Measurements from ENCODE around the gene XRCC4. TPM values are rescaled to one million over a fixed set of nuclear protein-coding genes. Genes with fewer than 3 reads are reported as not detected.

The XRCC4 gene
- polyA plus RNA-seq, 1 donor from 2014 or later = 22.9 TPM

GRCh38 chr5:83385812-83386211, 308.5 kb downstream of the XRCC4 start:
- Histone ChIP-seq H3F3A (ENCODE audit: insufficient read depth, low read length, poor library complexity, severe bottlenecking) (no peaks in the 10 kb centered on the region), H3K9me3 (ENCODE audit: low read length) (no peaks in the 10 kb centered on the region), H3K4me3 (ENCODE audit: low read length) (no peak overlapping the region), H3K9me2 (ENCODE audit: insufficient read depth, low read length) (no peaks in the 10 kb centered on the region), H3K79me2 (replicated peaks; ENCODE audit: insufficient read depth, low read length) (no peaks in the 10 kb centered on the region), H2AFZ (ENCODE audit: low read depth, low read length) (no peak overlapping the region), H3K27me3 (ENCODE audit: insufficient read depth, low read depth, low read length) (no peaks in the 10 kb centered on the region), H3K9ac (ENCODE audit: low read length) (no peak overlapping the region), H3K27ac (ENCODE audit: low read length) (no peak overlapping the region), H4K20me1 (ENCODE audit: insufficient read depth) (no peaks in the 10 kb centered on the region), H3K4me2 (ENCODE audit: low read length) (no peak overlapping the region), H3K36me3 (ENCODE audit: insufficient read depth, low read length) (no peaks in the 10 kb centered on the region)
- TF ChIP-seq MXI1 (conservative IDR thresholded peaks at IDR 0.05; ENCODE audit: poor library complexity, severe bottlenecking) = no peak
- TF ChIP-seq EP300 (conservative IDR thresholded peaks at IDR 0.05; ENCODE audit: poor library complexity, severe bottlenecking) = no peak
- TF ChIP-seq POLR2AphosphoS5 (IDR thresholded peaks at IDR 0.05) = no peak
- no peak for TF ChIP-seq REST (IDR thresholded peaks at IDR 0.05; ENCODE audit: borderline replicate concordance)
- TF ChIP-seq RAD21 (conservative IDR thresholded peaks at IDR 0.05) = no peak
- TF ChIP-seq CTCF (IDR thresholded peaks at IDR 0.05; ENCODE audit: poor library complexity, severe bottlenecking) = no peak
- no peak for TF ChIP-seq EZH2 (IDR thresholded peaks at IDR 0.05; ENCODE audit: borderline replicate concordance, insufficient read depth, low read length, poor library complexity, severe bottlenecking)
- TF ChIP-seq SMC3 (conservative IDR thresholded peaks at IDR 0.05; ENCODE audit: poor library complexity) = no peak
- TF ChIP-seq TAF1 (IDR thresholded peaks at IDR 0.05; ENCODE audit: low read depth) = no peak

- Histone ChIP-seq H3F3A (ENCODE audit: insufficient read depth, low read length, poor library complexity, severe bottlenecking) (no peaks in the 10 kb centered on the region), H4K20me1 (ENCODE audit: insufficient read depth) (no peaks in the 10 kb centered on the region), H3K9ac (ENCODE audit: low read length) (no peak overlapping the region), H3K36me3 (ENCODE audit: insufficient read depth, low read length) (no peaks in the 10 kb centered on the region), H3K27ac (ENCODE audit: low read length) (no peak overlapping the region), H3K27me3 (ENCODE audit: insufficient read depth, low read depth, low read length) (no peaks in the 10 kb centered on the region), H3K4me3 (ENCODE audit: low read length) (no peak overlapping the region), H2AFZ (ENCODE audit: low read depth, low read length) (no peak overlapping the region), H3K9me2 (ENCODE audit: insufficient read depth, low read length) (no peaks in the 10 kb centered on the region), H3K4me2 (ENCODE audit: low read length) (no peak overlapping the region), H3K9me3 (ENCODE audit: low read length) (no peaks in the 10 kb centered on the region), H3K79me2 (replicated peaks; ENCODE audit: insufficient read depth, low read length) (no peaks in the 10 kb centered on the region)
- TF ChIP-seq REST (IDR thresholded peaks at IDR 0.05; ENCODE audit: borderline replicate concordance) (no peak), RAD21 (conservative IDR thresholded peaks at IDR 0.05) (no peak), EZH2 (IDR thresholded peaks at IDR 0.05; ENCODE audit: borderline replicate concordance, insufficient read depth, low read length, poor library complexity, severe bottlenecking) (no peak)
Measured at GRCh38 chr5:83387041-83387440, 309.7 kb downstream of the XRCC4 start.
